Stimulated activated naive CD8-positive, alpha-beta T cell treated with anti-CD3 and anti-CD28 coated beads, Interleukin-15, Interleukin-2, amounts not matched to agents 100 U/mL and 50 U/mL, for 24 hours (primary cell): ENCODE measurements around the gene CDKAL1.

ENCODE experiments used
- ATAC-seq: fragments of 150-1000 bp; cut with Tn5 transposase; one replicate; pipeline ENCODE4 v1.10.0; 2021
- DNase-seq: peaks from one replicate; pipeline ENCODE4 v3.0.0; 2021

CDKAL1 gene

DNA sequence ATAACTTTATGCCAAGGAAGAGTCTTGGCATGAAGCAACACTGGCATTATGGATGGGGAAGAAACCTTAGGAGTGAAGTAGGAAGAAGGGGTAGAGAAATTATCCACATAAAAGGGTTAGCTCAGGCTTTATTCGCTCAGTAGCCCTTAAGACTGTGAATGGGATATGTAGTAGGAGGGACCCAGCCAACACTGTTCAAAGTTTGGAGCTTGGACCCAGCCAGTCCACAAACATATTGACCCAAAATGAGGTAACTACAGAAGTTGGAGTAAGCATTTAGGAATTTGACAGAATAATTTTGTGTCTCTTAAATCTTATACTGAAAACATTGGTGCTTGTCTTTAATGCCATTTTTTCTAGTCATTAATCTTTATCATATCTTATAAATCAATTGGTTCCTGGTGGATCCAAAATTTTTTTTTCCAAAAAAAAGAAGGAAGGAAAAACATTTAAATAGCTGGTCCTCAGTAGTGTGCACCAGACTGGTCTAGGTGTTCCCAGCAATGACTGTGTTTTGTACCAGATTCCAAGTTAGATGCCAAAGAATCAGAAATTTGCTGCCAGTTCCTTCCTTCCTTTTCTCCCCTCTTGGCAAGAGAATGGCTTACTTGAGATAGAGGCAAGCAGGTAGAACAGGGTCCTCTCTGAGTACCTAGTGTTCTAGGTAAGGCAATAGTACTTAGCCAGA is 607.5 kb downstream of the CDKAL1 start:
- no peak for DNase-seq
- ATAC-seq, result no peak

DNA sequence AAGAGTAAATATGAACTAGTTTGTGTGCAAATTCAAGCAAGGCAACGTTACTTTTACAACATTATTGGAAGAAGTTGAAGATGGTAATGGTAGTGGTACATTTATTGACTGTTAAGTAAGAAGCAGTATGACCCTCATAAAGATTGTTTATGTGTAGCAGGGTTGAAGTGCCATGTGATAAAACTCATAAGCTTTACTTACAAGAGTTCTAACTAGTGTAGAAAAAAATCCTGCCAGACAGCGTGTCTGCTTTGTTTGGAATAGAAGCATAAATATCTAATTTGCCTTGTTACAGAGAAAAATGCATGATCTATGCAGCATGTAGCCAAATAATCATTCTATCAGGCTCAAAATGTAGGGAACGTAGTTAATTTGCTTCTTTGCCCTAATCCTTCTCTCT is 608.5 kb downstream of the CDKAL1 start:
- DNase-seq (no peak), ATAC-seq (no peak)

DNA sequence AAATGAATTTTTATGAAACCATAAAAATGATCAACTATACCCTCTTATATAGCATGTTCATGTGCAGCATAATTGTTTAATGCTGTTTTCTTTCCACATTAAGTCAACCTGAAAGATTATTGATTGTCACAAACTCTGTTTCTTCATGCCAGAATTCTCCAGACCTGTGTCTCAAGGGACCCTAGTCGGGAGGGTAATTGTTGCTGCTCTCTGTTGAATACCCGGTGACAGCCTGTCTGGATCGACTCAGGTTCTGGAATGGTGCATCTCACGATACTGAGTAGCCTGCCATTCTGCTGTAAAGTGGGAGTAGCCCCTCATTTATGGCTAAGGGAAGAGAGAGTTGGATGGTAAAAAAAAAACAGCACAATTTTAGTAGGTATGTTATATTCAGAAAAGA is 609.4 kb downstream of the CDKAL1 start:
- no peak for ATAC-seq
- DNase-seq, result no peak

DNA sequence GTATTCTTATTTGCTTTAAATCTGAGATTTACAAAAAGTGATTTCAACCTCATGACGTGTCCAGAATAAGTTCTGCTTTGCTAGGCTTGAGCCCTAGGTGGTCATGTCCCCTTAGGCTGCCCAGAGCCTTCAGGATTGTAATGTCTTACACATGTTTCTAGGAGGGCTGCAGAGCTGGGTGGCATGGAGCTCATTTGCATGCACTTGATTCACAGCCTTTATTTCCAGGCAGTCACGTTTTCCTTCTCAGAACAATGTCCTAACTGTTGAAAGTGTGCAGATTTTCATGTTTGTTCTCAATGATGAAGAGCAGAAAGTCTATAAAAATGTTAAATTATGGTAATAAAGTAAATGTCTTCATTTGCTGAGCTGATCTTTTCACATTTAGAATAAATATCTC is 610.7 kb downstream of the CDKAL1 start:
- DNase-seq (no peak), ATAC-seq (no peak)

DNA sequence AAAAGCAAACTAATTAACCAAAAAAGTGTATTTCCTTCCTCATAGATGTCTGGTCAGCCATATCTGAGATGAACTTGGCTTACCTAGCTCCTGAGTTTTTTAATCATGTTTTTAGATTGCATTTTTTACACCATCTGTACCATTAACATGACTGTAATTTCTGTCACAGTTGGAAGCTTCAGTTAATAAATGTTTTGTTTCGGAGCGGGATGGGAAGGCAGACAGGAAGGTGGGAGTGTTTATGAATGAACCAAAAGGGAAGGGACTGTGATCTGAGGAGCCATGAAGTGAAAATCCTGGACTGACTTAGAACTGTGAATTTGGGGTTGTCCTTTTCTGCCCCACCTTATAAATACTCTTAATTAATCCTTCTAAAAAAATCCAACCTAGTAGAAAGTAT is 613.7 kb downstream of the CDKAL1 start:
- ATAC-seq, result no peak

DNA sequence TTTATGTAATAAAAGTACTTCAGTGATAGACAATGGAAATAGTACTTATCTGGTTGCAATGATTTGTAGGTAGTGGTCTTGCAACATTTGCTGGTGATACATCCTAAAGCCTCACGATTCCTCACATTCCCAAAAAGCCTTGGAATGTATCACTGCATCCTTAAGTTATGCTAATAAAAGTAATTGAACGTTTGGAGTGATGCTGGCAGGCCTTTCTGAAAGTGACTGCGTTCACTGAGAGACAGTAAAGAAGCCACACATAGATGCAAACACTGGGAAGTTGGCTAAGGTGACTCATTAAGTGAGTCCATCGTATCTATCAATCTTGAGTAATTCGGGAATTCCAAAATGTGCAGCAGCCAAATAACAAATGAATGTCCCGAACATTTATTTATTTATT is 615.2 kb downstream of the CDKAL1 start:
- no peak for ATAC-seq
- no peak for DNase-seq

More for the DNA sequence above, 613.7 kb downstream of the CDKAL1 start:
- DNase-seq, result no peak

DNA sequence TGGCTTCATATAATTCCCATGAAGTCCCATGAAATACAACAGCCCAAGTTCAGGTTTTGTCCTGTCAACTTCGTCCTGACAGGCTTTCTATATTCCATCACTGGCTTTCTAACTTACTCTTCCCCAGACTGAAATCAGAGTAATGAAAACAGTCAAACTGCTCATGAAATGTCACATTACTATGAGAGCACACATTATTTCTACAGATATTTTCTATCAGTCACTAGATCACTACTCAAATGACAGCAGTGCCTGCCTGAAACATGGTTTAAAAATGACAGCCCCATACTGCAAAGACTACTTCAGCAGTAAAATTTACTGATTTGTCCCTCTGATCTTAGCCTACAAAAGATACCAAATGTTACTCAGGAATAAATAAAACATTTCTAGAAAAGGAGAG is 616.4 kb downstream of the CDKAL1 start:
- no peak for ATAC-seq
- no peak for DNase-seq

DNA sequence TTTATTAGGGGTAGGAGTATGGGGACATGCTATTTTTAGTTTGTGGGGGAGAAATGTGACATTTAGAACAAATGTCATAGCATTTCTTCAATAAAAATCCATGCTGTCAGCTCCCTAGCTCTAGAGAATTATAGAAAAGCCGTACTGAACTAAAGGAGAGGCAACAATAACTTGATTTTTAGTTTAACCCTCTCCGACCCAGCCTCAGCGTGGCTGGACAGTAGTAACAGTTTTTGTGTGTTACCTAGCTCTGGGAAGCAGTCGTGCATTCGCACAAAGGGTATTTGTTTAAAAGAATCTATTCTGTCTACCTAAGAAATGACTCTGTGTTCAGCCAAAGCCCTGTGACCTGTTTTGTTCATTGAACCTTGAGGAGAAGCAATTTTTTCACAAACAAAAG is 616.9 kb downstream of the CDKAL1 start:
- DNase-seq (no peak), ATAC-seq (no peak)

DNA sequence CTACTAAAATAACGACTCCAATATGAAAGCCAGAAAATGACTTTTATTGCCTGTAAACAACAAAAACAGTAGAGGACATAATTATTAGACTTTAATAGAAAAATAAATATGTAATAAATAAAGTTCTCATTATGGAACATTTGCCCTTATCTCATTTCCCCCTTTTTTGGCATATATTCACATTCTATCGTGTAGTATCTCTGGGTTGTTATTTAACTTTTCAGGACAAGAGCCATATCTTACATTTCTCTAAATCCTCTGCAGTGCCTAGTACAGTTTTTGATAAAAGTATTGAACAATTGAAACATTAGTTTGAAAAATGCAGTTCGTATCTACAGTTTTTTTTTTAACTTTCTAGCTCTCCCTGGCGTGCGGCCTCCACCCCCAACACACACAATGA is 617.3 kb downstream of the CDKAL1 start:
- DNase-seq (no peak), ATAC-seq (no peak)

DNA sequence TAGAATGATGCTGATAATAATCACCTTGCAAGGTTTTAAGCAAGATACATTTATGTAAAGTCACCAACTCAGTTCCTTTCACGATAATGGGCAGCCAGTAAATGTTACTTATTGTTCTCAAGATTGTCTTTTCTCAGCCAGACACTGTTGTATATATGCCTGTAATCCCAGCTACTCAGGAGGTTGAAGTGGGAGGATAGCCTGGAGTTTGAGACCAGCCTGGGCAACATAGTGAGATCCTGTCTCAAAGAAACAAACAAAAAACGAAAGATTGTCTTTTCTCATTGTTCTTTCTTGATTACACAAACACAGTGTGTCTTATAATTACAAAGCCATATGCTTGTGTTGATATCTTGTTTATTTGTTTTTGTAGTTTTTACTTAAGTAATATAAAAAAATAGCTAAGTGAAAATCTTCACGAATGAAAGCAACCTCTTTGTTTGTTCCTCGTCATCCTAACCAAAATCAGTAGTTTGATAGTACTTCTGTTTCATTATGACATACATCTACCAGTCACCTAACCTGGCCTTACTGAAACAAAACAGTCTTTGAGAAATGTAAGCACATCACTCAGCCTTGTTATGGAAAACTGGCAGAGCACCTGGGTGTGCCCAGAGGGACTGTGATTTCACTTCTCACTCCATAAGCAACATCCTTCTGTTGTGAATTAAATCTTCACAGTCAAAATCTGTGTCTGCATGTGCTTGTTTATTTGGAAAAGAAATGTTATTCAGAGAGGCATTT is 623.1 kb downstream of the CDKAL1 start:
- DNase-seq, result no peak
- ATAC-seq, result no peak

DNA sequence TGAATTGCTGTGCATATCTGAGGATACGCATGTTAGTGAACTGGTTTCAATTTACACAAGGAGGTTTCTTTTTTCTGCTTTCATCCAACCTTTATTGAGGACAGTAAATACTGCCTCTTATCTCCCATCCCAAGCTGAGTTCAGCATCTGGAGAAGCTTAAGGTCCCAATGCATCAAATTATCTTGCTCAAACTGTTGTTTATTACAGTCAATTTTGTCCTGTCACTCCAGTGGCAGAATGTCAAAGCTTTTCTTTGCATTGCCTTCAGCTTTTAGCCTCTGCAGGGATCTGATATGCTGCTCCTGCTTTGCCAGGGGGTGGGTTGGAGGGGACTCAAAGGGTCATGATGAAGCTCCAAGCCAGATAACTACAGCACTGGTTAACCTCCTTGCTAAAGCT is 623.9 kb downstream of the CDKAL1 start:
- no peak for DNase-seq
- ATAC-seq, result no peak

DNA sequence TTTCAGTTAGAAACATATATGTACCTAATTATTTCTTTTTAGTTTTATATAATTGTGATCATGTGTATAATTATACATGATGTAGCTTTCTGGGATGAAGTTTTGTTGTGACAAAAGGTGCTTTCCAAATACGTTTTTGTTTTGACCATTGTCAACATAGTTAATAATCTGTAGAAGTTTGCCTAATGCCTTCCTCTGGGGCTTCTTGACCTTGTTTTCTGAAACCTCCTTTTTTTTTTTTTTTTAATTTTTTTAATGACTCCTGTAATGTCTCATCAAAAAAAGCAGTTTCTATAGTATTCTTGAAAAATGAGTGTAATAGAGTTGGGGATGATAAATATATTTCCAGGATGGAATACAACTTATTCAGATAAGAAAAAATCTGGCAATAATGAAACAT is 624.6 kb downstream of the CDKAL1 start:
- DNase-seq, result no peak

DNA sequence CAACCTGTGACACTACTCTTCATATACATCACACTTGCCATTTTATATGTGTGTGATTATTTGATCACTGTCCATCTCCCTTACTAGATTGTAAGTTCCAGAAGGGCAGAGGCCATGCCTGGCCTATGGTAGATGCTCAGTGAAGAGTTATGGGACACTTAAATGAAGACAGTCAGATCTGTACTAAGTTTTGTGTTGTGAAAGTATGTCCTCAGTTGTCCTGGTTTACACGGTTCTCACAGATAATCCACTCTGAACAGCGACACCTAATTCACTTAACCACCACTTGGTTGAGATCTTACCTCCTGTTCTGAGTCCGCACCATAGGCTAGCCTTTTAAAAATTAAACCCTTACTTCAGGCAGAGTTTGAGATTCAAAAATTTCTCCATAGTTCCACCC is 625.2 kb downstream of the CDKAL1 start:
- ATAC-seq (no peak), DNase-seq (no peak)

More for the DNA sequence above, 624.6 kb downstream of the CDKAL1 start:
- no peak for ATAC-seq

DNA sequence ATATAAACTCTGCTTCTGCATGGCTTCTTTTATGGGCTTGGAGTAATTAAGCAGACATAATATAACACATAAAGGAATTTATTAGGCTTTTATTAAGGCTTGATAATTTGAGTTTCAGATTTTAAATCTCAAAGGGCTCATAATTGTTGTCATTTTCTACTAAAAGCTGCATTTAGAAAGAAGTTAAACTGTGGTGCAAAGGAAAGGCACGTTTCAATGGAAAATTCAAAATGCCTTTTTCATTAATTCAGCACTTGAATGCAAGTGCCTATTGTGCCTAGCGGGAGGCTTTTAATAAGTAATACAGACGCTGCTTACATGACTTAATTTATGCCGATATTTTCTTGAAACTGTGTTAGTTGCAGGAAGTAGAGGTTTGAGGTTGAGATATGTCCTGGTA is 627.5 kb downstream of the CDKAL1 start:
- ATAC-seq, result no peak
- no peak for DNase-seq

DNA sequence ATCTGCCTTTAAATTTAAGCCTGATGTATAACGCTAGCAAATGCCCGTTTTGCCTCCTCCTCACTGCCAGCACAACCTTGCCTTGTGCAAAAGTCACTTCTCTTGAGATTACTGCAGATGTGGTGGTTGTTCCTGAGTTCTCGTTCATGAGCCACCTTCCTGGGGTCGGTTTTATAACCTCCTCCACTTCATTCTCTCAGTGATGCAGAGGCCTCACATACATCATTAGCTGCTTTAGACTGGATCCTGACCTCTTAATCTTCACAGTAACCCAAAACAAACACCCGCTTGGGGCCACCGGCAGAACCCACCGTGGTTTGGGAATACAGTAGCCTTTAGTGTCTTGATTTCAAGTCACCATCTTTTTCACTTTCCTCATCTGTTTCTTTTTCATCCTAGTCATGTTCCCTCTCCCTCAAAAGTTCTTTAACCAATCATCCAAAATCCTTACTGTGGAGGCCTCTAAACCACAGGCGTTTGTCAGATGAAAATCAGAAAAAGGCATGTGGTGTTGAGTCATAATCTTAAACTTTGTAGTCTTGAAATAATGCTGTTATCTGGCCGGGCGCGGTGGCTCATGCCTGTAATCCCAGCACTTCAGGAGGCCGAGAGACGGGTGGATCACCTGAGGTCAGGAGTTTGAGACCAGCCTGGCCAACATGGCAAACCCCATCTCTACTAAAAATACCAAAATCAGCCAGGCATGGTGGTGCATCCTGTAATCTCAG is 629.0 kb downstream of the CDKAL1 start:
- DNase-seq (no peak), ATAC-seq (no peak)

DNA sequence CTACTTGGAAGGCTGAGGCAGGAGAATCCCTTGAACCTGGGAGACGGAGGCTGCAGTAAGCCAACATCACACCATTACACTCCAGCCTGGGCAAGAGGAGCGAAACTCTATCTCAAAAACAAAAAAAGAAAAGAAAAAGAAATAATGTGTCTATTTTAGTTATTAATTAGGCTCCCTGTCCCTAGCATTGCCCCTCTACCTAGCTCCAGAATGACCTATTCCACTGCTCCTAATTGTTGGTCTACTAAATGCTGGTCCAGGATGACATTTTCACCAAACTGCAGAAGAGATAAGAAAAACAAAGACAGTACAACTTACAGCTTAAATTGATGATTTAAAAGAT is 629.6 kb downstream of the CDKAL1 start:
- no peak for DNase-seq
- ATAC-seq, result no peak

DNA sequence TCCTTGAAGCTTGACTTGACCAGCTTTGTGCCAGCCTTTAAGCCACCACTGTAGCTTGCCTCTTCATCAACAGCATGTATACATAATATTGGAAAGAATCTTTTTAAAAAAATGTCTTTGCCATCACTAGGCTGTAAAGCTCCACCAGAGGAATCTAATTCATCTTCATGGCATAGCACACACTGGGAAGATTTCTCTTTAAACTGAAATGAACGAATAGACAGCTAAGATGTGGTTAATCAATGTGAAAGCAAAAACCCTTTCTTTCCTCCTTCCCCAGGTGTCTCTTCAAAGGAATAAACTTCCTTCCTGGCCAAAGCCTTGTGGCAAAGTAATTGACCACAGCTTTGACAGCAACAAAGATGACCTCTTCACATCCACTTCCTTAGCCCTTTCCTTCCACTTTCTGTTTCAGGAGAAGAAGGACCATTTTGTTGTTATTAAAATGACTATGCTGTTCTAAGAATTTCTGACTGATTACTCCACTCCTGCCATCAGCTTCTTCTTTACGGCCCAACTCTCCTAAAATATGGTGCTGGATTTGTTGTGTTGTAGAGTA is 630.6 kb downstream of the CDKAL1 start:
- ATAC-seq (no peak), DNase-seq (no peak)

DNA sequence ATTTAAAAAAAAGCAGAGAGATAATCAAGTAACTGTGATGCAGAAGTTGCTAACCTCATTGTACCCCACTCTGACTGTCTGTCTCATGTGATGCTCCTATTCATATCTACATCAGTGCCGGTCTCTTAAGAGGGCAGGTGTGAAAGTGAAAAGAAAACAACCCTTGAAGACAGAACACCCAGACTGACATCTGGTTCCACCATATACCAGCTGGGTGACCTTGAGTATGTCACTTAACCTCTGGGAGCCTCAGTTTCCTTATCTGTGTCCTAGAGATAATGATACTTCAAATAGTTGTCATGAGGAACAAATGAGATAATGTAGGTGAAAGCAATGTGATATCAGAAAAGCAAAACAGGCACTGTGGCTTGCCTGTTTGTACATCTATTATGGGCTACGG is 632.5 kb downstream of the CDKAL1 start:
- no peak for ATAC-seq

DNA sequence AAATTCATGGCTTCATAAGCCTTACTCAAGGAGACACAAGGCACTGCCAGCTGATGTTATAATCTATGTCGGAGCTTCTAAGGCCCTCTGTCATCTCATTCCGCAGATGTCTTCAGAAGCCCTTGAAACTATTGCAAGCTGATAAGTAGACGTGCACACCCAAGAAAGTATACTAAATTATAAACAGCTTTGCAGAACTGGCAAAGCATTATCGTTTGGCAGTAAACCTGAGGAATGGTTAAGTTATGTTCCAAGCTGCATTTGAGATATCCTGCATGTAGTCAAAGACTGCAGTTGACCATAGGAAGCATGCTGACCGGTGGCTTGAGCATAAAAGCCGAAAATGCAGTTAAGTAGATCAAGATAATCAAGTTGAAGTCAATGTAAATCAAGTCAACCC is 633.5 kb downstream of the CDKAL1 start:
- ATAC-seq, result no peak

More for the DNA sequence above, 632.5 kb downstream of the CDKAL1 start:
- DNase-seq, result no peak

DNA sequence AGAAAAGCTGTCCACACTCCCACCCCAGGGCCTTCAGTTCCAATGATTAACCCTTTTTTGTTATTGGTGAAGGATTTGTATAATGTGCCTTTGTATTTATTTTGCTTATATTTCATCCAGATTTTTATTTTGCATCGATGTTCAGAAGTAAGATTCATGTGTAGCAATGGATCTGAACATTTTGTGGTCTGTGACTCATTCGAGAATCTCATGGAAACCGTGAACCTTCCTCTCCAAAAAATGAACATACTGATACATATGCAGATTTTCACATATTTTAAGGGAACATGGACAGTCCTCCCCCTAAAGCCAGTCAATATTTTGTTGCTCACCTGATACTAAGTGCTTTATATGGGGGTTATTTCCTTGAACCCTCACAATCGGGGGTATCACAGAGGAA is 637.5 kb downstream of the CDKAL1 start:
- ATAC-seq, result no peak

More for the DNA sequence above, 633.5 kb downstream of the CDKAL1 start:
- no peak for DNase-seq

DNA sequence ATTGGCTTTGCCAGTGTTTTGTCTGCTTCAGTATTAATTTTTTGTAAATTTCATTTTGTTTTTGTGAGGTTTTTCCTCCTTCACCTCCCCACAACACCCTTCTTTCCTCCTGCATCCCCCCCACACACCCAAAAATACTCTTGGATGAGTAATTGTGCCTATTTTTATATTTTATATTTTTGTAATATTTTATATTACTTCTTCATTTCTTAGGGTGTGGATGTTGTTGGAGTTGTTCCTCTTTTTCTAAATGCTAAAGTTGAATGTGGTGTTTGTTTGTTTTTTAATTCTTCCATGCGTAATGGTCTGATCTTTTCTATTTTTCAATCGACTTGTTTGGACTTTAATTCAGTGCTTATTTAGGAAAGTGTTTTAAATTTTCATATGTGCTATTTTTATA is 638.8 kb downstream of the CDKAL1 start:
- ATAC-seq (no peak), DNase-seq (no peak)

More for the DNA sequence above, 637.5 kb downstream of the CDKAL1 start:
- DNase-seq, result no peak

DNA sequence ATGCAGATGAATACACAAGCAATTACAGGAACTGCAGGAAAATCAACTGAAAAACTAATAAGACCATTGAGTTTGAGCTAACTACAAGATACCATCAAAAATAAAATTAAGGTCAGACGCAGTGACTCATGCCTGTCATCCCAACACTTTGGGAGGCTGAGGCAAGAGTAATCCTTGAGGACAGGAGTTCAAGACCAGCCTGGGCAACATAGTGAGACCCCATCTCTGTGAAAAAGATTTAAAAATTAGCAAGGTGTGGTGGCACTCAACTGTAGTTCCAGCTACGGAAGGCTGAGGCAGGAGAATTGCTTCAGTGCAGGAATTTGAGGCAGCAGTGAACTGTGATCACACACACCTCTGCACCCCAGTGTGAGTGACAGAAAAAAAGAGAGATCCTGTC is 639.4 kb downstream of the CDKAL1 start:
- ATAC-seq, result no peak

DNA sequence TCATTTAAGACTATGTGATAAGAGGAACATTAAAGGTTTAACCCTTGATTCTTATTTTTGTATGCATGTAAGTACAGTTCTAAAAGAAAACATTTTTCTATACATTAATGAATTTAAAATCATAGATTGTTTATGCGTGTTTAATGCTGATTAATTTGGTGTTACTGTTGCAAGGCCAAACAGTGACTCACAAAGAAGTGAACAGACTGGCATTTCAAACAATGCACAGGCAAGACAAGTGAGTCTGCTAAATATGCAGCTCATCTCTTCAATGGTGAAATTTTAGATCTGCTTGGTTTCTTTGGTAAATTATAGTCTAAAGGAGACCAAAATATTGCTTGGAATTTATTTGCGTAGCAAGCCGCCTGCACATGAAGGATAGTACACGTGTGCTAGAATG is 641.9 kb downstream of the CDKAL1 start:
- ATAC-seq (no peak), DNase-seq (no peak)

More for the DNA sequence above, 639.4 kb downstream of the CDKAL1 start:
- no peak for DNase-seq
